Testis (tissue), 3 donors: ENCODE measurements around the gene MAOA. TPM values are rescaled to one million over a fixed set of nuclear protein-coding genes. Genes with fewer than 3 reads are reported as not detected.

Experiments
- DNase-seq: peaks from one replicate; pipeline ENCODE4 v3.0.0-alpha.2; 2019
- H3K27ac ChIP-seq, 2 donors: fragments of 200-600 bp; sonication (generic); one replicate each; pipeline ENCODE4 v1.5.1; 2019
- H3K27me3 ChIP-seq: fragments of 200-600 bp; sonication (generic); one replicate; pipeline ENCODE4 v1.5.1; 2019
- H3K36me3 ChIP-seq: fragments of 200-600 bp; sonication (generic); one replicate; pipeline ENCODE4 v1.5.1; 2017; ENCODE audit warnings: low read depth; ENCODE audit errors: missing control alignments
- H3K4me1 ChIP-seq: fragments of 200-600 bp; sonication (generic); one replicate; pipeline ENCODE4 v1.5.1; 2019
- H3K4me3 ChIP-seq, 2 donors: fragments of 200-600 bp; sonication (generic); one replicate each; pipeline ENCODE4 v1.5.1; 2017 to 2019
- H3K9me3 ChIP-seq: fragments of 200-600 bp; sonication (generic); one replicate; pipeline ENCODE4 v1.5.1; 2017
- POLR2A ChIP-seq: fragments of 450-650 bp; IDR thresholded peaks from one replicate; pipeline ENCODE4 v1.6.1; 2017; ENCODE audit warnings: antibody characterized with exemption, mild to moderate bottlenecking, moderate library complexity
- WGBS, 2 donors: methylation state at CpG; one replicate each; pipeline ENCODE4 v1.1.5; 2018; 5-methylcytosine and 5-hydroxymethylcytosine counted together
- intact Hi-C: fragments of 100-400 bp; cut with DNase I; formaldehyde crosslinking; loops from one replicate; pipeline ENCODE4 v1.15.1; 2023; ENCODE audit warnings: low total_unique reads
- polyA plus RNA-seq: library from polyadenylated mRNA; stranded (reverse); fragments of 350-450 nt; fragmentation: Illumina TruSeq; extraction: RNeasy Lipid Tissue Mini Kit (QIAGEN cat#74804); gene quantifications from one replicate; pipeline ENCODE4 v1.2.3, GENCODE V29; 2014; ENCODE audit warnings: low read depth, low replicate concordance; ENCODE audit not compliant: insufficient read depth
- total RNA-seq, 2 donors: library from RNA; depleted of rRNA; stranded (reverse); fragments of >200 nt; gene quantifications; one replicate each; pipeline ENCODE4 v1.2.3, GENCODE V29; 2016
- TF ChIP-seq, protein P1 (sequence below), 3 experiments: fragments of 450-650 bp in 2 of 3; fragments of 200-600 bp in 1 of 3; sonication (generic) in 1 of 3; IDR thresholded peaks; one replicate each; pipeline ENCODE4 v1.5.1; 2016 to 2019; ENCODE audit warnings: antibody characterized with exemption in 3 of 3, mild to moderate bottlenecking in 2 of 3, moderate library complexity in 1 of 3

MAOA gene
- total and polyA plus RNA-seq, 3 donors from 2014 or later = 6.5 to 12.3 (median 11.8) TPM

GRCh38 chrX:43735534-43735933, 79.4 kb downstream of the MAOA start:
- H3K4me1 ChIP-seq = no peaks in the 10 kb centered on the region
- WGBS, 2 donors = 71 to 89% methylated on average over 5 to 6 of the region's 6 CpGs
- H3K27ac ChIP-seq = no peak overlapping the region
- H3K9me3 ChIP-seq = no peaks in the 10 kb centered on the region
- intact Hi-C loops = no loop called here
- no peaks in the 10 kb centered on the region for H3K27me3 ChIP-seq
- TF ChIP-seq POLR2A = no peak
- TF ChIP-seq, protein P1, sequence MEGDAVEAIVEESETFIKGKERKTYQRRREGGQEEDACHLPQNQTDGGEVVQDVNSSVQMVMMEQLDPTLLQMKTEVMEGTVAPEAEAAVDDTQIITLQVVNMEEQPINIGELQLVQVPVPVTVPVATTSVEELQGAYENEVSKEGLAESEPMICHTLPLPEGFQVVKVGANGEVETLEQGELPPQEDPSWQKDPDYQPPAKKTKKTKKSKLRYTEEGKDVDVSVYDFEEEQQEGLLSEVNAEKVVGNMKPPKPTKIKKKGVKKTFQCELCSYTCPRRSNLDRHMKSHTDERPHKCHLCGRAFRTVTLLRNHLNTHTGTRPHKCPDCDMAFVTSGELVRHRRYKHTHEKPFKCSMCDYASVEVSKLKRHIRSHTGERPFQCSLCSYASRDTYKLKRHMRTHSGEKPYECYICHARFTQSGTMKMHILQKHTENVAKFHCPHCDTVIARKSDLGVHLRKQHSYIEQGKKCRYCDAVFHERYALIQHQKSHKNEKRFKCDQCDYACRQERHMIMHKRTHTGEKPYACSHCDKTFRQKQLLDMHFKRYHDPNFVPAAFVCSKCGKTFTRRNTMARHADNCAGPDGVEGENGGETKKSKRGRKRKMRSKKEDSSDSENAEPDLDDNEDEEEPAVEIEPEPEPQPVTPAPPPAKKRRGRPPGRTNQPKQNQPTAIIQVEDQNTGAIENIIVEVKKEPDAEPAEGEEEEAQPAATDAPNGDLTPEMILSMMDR (IDR thresholded peaks at IDR 0.05) = no peak
- H3K36me3 ChIP-seq = no peaks in the 10 kb centered on the region
- no peak overlapping the region for H3K4me3 ChIP-seq
- DNase-seq = no peak

DNA sequence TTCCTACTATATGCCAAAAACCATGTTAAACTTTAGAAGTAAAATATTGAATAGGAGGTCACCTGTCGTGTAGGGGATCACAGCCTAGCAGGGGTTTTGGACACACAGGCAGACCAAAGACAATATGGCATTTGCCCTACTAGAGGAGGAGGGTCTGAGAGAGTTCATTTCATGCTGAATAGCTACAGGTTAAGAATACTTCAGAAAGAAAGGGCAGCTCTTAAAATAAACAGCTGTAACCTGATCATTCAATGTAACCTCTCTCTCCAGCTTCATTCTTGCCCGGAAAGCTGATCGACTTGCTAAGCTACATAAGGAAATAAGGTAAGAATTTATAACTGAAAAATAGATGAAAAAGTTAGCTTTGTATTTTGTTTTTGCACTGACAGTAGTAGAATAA, 79.9 kb downstream of the MAOA start:
- DNase-seq = no peak
- Histone ChIP-seq H3K36me3 (no peaks in the 10 kb centered on the region), H3K9me3 (no peaks in the 10 kb centered on the region), H3K27ac (no peak overlapping the region), H3K4me3 (no peak overlapping the region), H3K27me3 (no peaks in the 10 kb centered on the region), H3K4me1 (no peaks in the 10 kb centered on the region)
- no peak for TF ChIP-seq POLR2A
- TF ChIP-seq, protein P1 (IDR thresholded peaks at IDR 0.05) = no peak
- intact Hi-C loops = no loop called here
- WGBS, 2 donors = 59 to 72% methylated on average over 3 of the region's 3 CpGs

DNA sequence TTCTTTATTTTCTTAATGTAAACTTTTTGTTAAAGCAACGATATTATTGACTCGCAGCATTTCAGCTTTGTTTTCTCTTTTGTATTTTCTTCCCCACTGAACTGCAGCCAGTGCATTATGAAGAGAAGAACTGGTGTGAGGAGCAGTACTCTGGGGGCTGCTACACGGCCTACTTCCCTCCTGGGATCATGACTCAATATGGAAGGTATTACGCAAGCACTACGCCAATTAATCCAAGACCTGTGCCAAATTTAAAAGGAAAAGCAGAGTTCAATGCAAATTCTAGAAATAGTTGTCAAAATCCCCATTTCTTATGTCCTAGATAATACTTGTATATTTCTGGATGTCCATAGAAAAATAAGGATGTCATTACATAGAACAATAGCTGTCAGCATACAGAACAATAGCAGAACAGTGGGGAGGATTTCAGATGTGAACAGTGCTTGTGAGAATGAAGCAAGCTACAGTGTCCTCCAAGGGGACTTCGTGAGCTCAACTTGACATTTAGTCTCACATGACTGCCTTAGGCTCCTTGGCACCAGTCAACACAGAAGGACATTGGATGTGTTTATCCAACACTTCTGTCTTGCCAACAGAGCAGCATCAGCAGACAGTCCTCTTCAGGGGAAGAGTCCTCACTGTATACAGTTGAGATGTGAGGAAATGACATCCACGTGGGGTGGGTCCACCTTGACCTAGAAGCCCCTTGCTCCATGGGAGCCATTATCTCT, 85.9 kb downstream of the MAOA start:
- no peak for TF ChIP-seq POLR2A
- Histone ChIP-seq H3K27me3 (no peaks in the 10 kb centered on the region), H3K27ac (no peak overlapping the region), H3K36me3 (no peaks in the 10 kb centered on the region), H3K4me3 (no peak overlapping the region), H3K9me3 (no peaks in the 10 kb centered on the region), H3K4me1 (no peaks in the 10 kb centered on the region)
- 64 to 75% methylated on average over 6 to 7 of the region's 7 CpGs for WGBS, 2 donors
- intact Hi-C loops = no loop called here
- DNase-seq = no peak

DNA sequence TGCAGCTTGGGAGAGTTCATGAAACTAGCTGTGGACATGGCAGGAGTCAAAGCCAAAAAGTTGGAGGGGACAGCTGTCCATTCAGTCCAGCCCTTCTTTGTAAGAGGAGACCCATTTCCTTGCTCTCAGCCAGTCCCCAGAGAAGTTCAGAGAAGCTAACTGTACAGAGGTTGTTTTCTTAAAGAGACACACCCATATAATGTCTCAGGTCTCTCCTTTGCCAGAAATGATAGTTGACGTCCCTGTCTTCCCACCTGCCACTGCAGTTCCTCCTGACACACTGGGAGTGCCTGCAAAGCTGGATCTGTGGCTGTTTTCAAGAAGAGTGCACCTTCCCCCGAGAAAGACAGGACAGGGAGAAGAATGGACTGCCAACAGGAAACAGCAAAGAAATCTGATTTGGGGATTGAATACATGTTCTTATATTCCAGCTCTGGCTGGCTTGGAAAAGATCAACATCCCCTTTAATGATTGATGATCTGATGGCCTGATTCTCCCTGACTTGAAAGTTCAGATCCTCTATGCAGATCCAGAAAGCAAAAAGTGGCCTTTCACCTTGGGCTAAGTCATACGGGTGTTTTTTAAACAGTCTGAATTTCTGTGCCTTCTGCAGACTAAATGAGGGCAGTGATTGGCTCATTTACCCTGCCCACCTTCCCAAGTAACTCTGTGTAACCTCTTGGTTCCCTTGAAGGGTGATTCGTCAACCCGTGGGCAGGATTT, 87.2 kb downstream of the MAOA start:
- 75 to 77% methylated on average over 5 of the region's 5 CpGs for WGBS, 2 donors
- intact Hi-C loops = no loop called here
- H3K27ac ChIP-seq = no peak overlapping the region

DNA sequence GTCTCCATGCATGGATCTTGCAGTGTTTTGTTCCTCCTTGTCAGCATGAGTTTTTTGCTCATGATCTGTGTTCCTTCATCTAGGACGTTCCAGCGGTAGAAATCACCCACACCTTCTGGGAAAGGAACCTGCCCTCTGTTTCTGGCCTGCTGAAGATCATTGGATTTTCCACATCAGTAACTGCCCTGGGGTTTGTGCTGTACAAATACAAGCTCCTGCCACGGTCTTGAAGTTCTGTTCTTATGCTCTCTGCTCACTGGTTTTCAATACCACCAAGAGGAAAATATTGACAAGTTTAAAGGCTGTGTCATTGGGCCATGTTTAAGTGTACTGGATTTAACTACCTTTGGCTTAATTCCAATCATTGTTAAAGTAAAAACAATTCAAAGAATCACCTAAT, 88.2 kb downstream of the MAOA start:
- intact Hi-C loops = no loop called here
- no peaks in the 10 kb centered on the region for H3K9me3 ChIP-seq
- 96% methylated on average over 3 of the region's 3 CpGs for WGBS, 2 donors
- no peaks in the 10 kb centered on the region for H3K36me3 ChIP-seq
- no peaks in the 10 kb centered on the region for H3K4me1 ChIP-seq
- no peaks in the 10 kb centered on the region for H3K27me3 ChIP-seq
- no peak for DNase-seq
- H3K4me3 ChIP-seq = no peak overlapping the region
- no peak for TF ChIP-seq POLR2A
- TF ChIP-seq, protein P1 (IDR thresholded peaks at IDR 0.05) = no peak
- H3K27ac ChIP-seq = no peak overlapping the region

More for the DNA sequence above, 87.2 kb downstream of the MAOA start:
- TF ChIP-seq, protein P1 (IDR thresholded peaks at IDR 0.05) = no peak
- TF ChIP-seq POLR2A = no peak
- Histone ChIP-seq H3K4me1 (no peaks in the 10 kb centered on the region), H3K9me3 (no peaks in the 10 kb centered on the region), H3K36me3 (no peaks in the 10 kb centered on the region), H3K4me3 (no peak overlapping the region), H3K27me3 (no peaks in the 10 kb centered on the region)
- no peak for DNase-seq
